ENCODE measurements around the gene ARMC12. TPM values are rescaled to one million over a fixed set of nuclear protein-coding genes. Genes with fewer than 3 reads are reported as not detected.
A peak's percentile ranks its signal among the peaks of the same experiment; 100 is the strongest.

ARMC12 gene
- total and polyA plus RNA-seq, 2 donors (not counting 3 experiments of a cell fraction or from before 2014, with no cell fraction given) = 0.91 to 1.9 TPM

- FAIRE-seq (no peak), DNase-seq (ENCODE audit: low read depth, low spot score) (no peak)
- Histone ChIP-seq H4K20me1 (replicated peaks; ENCODE audit: control insufficient read depth, extremely low read depth, insufficient read depth, low read length) (no peaks in the 10 kb centered on the region), H3K9ac (replicated peaks; ENCODE audit: extremely low read depth, insufficient read depth, low read length) (no peak overlapping the region), H3K9me1 (replicated peaks; ENCODE audit: control insufficient read depth, extremely low read depth, insufficient read depth, low read length) (no peaks in the 10 kb centered on the region), H3K79me2 (ENCODE audit: control insufficient read depth, insufficient read depth, low read length) (no peaks in the 10 kb centered on the region), H3K4me1 (ENCODE audit: control insufficient read depth, extremely low read depth, insufficient read depth, low read length) (peaks cover 44% of the 10 kb centered on the region), H3K9me3 (replicated peaks; ENCODE audit: control insufficient read depth, insufficient read depth, low read length) (no peaks in the 10 kb centered on the region), H3K36me3 (ENCODE audit: control insufficient read depth in 2 of 2, extremely low read depth in 1 of 2, insufficient read depth in 2 of 2, low read length in 2 of 2) (no peaks in the 10 kb centered on the region), H3K27me3 (ENCODE audit: control insufficient read depth in 2 of 2, insufficient read depth in 2 of 2, low read length in 2 of 2) (no peaks in the 10 kb centered on the region), H3K4me3 (replicated peaks in 1 of 3; ENCODE audit: insufficient read depth in 1 of 3, low read depth in 1 of 3, low read length in 3 of 3) (no peak overlapping the region), H2AFZ (ENCODE audit: low read depth, low read length) (no peak overlapping the region), H3K4me2 (ENCODE audit: insufficient read depth, low read length) (no peak overlapping the region), H3K27ac (ENCODE audit: insufficient read depth, low read depth, low read length) (no peak overlapping the region)
- ChIA-PET POLR2A (interaction anchor here (0.5 kb wide), 1 partner anchor 449 kb away, joined by 8 read pairs; no protein-coding TSS in a partner anchor), CTCF (interaction anchor here (0.8 kb wide), 1 partner anchor 37 kb away, joined by 3 read pairs; no protein-coding TSS in a partner anchor)
- intact Hi-C loops (cut with micrococcal nuclease) = loop anchor here (10.0 kb wide), 1 partner anchor 435 kb away; the partner anchor contains the start of gene DEF6
- dilution Hi-C loops (cut with MboI; ENCODE audit: extremely low pct_ligation_motif_present, low sequenced_read_pairs) = no loop called here
- TF ChIP-seq JUN (IDR thresholded peaks at IDR 0.05; ENCODE audit: borderline replicate concordance, insufficient read depth, insufficient read length, low read depth) = no peak
- TF ChIP-seq POLR2A (IDR thresholded peaks at IDR 0.05; ENCODE audit: low read depth, low read length) = no peak
- no peak for TF ChIP-seq POLR2AphosphoS5 (IDR thresholded peaks at IDR 0.05; ENCODE audit: insufficient read depth, low read depth, low read length)
- TF ChIP-seq MAX (IDR thresholded peaks at IDR 0.05; ENCODE audit: insufficient read depth, insufficient read length) = no peak
- TF ChIP-seq EZH2 (IDR thresholded peaks at IDR 0.05; ENCODE audit: borderline replicate concordance, low read depth, low read length, severe bottlenecking) = no peak
- TF ChIP-seq FOS (IDR thresholded peaks at IDR 0.05; ENCODE audit: borderline replicate concordance, insufficient read depth, low read length) = no peak
- no TSS peak for BruUV-seq (replicated peaks)
These were observed 7.1 kb upstream of the ARMC12 start for GRCh38 chr6:35729722-35730121.

DNA sequence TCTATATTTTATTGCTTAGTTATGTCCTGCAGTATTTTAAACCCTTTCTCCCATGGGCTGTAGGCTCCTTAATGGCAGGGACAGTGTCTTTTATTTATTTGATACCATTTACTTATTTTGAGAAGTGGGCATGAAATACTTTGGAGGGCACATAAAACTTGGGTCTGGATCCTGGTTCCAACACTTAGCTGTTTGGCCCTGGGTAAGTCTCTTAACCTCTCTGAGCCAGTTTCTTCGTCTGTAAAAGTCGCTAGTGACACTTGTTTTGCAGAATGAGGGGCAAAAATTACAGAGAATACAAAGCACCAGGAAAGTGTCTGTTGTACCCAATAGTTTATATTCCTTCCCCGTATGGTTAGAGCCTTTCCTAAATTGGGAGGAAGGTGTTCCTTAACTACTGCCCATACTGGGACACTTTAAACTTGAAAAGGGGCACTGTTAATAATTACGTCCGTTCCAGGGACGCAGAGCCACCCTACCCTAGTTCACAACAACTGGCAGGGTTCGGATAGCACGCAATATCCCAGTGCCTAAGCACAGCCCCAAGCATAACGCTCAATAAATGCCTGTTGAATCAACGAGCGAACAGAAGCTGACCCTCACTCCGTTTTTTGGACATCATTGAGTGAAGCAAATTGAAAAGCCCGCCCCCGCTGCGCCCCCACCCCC, 6.0 kb upstream of the ARMC12 start:
- no peaks in the 10 kb centered on the region for H3K79me2 ChIP-seq (ENCODE audit: control insufficient read depth, insufficient read depth, low read length)
- DNase-seq (ENCODE audit: low read depth, low spot score) = no peak
- POLR2A ChIA-PET = no interaction called here
- H3K4me1 ChIP-seq (ENCODE audit: control insufficient read depth, extremely low read depth, insufficient read depth, low read length) = peaks cover 44% of the 10 kb centered on the region
- H4K20me1 ChIP-seq (replicated peaks; ENCODE audit: control insufficient read depth, extremely low read depth, insufficient read depth, low read length) = no peaks in the 10 kb centered on the region
- FAIRE-seq = no peak
- H3K9ac ChIP-seq (replicated peaks; ENCODE audit: extremely low read depth, insufficient read depth, low read length) = peak overlapping the region; percentile 93
- H3K4me3 ChIP-seq (replicated peaks in 1 of 3; ENCODE audit: insufficient read depth in 1 of 3, low read depth in 1 of 3, low read length in 3 of 3) = peak overlapping the region in 2 of 3 experiments; percentile 36 to 73
- no peaks in the 10 kb centered on the region for H3K9me1 ChIP-seq (replicated peaks; ENCODE audit: control insufficient read depth, extremely low read depth, insufficient read depth, low read length)
- H3K27ac ChIP-seq (ENCODE audit: insufficient read depth, low read depth, low read length) = peak overlapping the region; percentile 66
- no peak for TF ChIP-seq EZH2 (IDR thresholded peaks at IDR 0.05; ENCODE audit: borderline replicate concordance, low read depth, low read length, severe bottlenecking)
- no peak for TF ChIP-seq POLR2AphosphoS5 (IDR thresholded peaks at IDR 0.05; ENCODE audit: insufficient read depth, low read depth, low read length)
- no peak for TF ChIP-seq CTCF (IDR thresholded peaks at IDR 0.05; ENCODE audit: extremely low read depth in 1 of 2, insufficient read depth in 1 of 2, low read depth in 1 of 2, low read length in 2 of 2)
- no peak for TF ChIP-seq POLR2A (IDR thresholded peaks at IDR 0.05; ENCODE audit: low read depth, low read length)
- TF ChIP-seq FOS (IDR thresholded peaks at IDR 0.05; ENCODE audit: borderline replicate concordance, insufficient read depth, low read length) = no peak
- TF ChIP-seq GATA2 (IDR thresholded peaks at IDR 0.05; ENCODE audit: insufficient read depth, insufficient read length, low read depth, low read length) = no peak
- no peak for TF ChIP-seq MAX (IDR thresholded peaks at IDR 0.05; ENCODE audit: insufficient read depth, insufficient read length)
- TF ChIP-seq MYC (IDR thresholded peaks at IDR 0.05; ENCODE audit: low read depth, low read length) = no peak
- TF ChIP-seq JUN (IDR thresholded peaks at IDR 0.05; ENCODE audit: borderline replicate concordance, insufficient read depth, insufficient read length, low read depth) = no peak
- no peaks in the 10 kb centered on the region for H3K27me3 ChIP-seq (ENCODE audit: control insufficient read depth in 2 of 2, insufficient read depth in 2 of 2, low read length in 2 of 2)
- H3K9me3 ChIP-seq (replicated peaks; ENCODE audit: control insufficient read depth, insufficient read depth, low read length) = no peaks in the 10 kb centered on the region
- peak overlapping the region; percentile 80 for H3K4me2 ChIP-seq (ENCODE audit: insufficient read depth, low read length)
- dilution Hi-C loops (cut with MboI; ENCODE audit: extremely low pct_ligation_motif_present, low sequenced_read_pairs) (no loop called here), intact Hi-C loops (cut with micrococcal nuclease) (loop anchor here (10.0 kb wide), 1 partner anchor 436 kb away; the partner anchor contains the start of gene DEF6)
- no peaks in the 10 kb centered on the region for H3K36me3 ChIP-seq (ENCODE audit: control insufficient read depth in 2 of 2, extremely low read depth in 1 of 2, insufficient read depth in 2 of 2, low read length in 2 of 2)
- no TSS peak for BruUV-seq (replicated peaks)
- CTCF ChIA-PET = interaction anchor here (0.8 to 1.5 kb wide), 3 partner anchors 38 to 56 kb away, joined by 3 read pairs; no protein-coding TSS in a partner anchor
- H2AFZ ChIP-seq (ENCODE audit: low read depth, low read length) = peak overlapping the region; percentile 75

All from endothelial cell of umbilical vein (primary cell).